ENCODE measurements around the gene CHERP.

The CHERP gene

DNA sequence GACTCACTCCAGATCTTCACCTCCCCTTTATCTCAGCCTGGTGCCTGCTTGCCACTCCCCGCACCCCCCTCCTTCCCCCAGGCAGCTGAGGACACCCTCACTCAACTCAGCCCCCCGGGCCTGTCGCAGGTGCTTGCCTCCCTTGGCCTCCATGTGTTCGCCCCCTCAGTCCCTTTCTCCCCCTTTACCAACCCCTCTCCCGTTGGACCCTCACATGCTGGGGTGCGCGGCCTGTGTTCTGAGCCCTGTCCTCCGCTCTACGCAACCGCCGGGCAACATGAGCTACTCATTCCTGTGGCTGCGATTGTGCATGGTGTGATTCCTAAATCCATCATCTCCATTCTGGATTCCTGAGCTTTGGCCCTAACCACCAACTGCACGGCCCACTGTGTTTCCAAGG lies 5.1 kb downstream of the CHERP start:
- DNase-seq = no peak

- DNase-seq = no peak
These were observed 6.1 kb downstream of the CHERP start for GRCh38 chr19:16536130-16536529.

DNA sequence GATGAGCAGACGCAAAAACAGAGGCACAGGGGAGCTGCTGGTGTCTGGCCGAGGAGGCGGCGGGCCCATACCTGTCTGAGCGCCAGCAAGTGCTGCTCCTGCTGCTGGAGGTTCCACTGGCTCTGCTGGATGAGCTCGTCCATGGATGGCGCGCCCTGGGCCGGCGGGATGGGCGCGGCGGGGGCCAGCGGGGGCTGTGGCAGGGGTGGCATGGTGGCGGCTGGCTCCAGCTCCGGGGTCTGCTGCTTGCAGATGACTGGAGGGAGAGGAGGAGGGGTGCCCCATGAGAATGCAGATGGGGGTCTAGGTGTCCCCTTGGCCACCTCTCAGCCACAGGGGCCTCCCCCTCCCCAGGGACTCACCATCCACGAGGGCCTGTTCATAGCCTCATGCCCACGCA lies 6.9 kb downstream of the CHERP start:
- DNase-seq = no peak

DNA sequence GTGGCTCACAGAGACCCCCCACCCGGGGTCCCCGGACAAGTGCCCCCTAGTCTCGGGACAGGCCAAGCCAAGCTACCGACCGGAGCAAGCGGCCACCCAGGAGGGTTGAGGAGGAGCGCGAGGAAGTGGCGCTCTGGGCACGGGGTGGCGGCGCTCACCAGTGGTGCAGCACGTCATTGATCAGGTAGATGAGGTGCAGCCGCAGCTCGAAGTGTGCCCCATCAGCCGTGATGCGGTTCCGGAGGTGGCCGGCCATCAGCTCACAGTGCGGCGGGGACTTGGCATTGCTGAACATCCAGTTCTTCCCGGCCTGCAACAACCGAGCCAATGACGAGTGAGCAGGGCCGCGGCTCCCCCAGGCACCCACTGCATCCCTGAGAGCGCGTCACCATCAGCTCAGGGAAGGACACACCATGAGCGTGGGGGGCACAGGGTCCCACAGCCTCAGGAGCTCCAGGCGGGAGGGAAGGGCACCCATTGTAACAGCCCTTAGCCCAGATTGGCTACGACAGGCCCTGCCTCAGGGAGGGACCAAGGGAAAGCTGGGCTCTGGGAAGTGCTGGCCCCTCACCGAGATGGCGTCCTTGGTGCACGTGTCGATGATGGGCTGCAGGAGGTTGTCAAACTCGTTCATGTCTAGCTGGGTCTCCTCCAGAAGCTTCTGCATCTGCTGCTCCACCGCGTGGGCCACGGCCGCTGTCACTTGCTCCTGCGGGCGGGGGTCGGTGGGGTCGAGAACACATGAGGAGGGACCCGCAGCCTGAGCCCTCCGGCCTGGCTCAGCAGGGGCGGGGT lies 9.6 kb downstream of the CHERP start:
- no peak for DNase-seq

GRCh38 chr19:16531380-16531669 lies 10.9 kb downstream of the CHERP start:
- no peak for DNase-seq

GRCh38 chr19:16530540-16531379 lies 11.5 kb downstream of the CHERP start:
- no peak for DNase-seq

DNA sequence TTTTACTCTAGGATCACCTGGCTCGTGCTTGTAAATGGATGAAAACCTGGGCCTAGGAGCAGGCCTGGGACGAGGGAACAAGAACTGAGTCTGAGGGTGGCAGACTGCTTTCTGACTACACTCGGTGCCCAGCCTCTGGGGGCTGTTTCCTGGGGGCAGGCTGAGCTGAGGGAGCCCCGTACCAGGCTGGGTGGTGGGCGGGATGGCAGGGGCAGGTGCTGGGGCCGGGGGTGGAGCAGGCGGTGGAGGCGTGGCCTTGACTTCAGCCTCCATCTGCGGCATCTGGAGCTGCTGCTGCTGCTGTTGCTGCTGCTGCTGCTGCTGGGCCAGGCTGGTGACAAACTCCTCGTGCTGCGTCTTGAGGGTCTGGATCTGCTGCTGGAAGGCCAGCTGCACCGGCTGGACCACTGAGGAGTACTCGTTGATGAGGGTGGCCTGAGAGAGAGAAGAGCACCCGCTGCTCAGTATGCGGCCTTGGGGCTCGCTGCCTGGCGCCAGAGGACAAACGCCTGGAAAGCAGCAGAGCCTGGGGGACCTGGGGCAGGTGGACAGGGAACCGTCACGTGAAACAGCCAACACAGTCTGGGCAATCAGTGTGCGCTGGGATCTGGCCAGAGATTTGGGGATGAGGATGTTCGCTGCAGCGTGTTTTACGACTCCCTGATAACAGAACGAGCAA lies 12.6 kb downstream of the CHERP start:
- no peak for DNase-seq

DNA sequence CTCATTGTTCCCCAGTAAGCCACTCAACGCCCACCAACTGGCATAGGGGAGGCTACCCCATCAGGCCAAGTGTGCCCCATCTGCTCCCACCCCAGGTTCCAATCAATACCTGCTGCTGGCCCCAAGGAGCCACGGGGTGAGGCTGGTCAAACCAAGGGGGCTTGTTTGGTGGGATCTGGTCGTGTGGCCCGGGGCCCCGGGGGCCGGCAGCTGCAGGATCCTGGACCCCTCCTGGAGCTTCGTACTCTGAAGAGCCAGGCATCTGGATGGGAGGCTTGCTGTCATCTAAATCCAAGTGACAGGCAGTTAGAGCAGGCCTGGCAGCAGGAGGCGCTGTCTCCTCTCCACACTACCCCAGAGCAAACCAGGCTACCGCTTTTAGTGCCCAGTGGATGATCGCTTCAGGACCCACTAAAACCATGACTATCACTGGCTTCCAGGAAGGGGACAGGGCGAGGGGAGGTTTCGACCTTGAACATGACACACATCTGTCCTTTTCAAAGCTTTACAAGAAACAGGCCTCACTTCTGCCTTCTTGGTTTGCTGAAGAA lies 14.2 kb downstream of the CHERP start:
- no peak for DNase-seq

DNA sequence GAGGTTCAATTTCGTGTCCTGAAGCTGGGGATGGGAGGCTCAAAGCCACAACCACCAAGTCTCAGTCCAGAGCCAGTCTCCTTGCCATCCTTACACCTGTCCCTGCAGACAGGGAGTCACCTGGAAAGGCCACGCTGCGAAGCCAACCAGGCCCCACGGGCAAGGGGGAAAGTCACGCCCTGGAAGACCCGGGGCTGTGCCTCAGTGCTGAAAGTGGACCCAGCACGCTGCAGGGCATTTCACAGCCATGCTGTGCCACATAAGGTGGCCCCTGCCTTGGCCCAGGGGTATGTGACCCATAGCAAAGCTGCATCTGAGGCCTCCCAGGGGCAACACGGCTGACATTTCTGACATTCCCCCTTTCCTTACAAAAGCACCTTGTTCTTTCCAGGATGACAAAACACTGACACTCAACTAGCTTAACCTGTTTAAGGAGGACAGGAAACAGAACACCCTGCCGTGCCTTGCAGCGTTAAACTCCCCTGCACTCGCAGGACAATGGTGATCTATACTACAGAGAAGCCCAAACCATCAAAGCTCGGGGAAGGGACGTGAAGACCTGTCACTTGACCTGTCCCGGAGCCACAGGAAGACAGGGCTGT lies 14.8 kb downstream of the CHERP start:
- no peak for DNase-seq

DNA sequence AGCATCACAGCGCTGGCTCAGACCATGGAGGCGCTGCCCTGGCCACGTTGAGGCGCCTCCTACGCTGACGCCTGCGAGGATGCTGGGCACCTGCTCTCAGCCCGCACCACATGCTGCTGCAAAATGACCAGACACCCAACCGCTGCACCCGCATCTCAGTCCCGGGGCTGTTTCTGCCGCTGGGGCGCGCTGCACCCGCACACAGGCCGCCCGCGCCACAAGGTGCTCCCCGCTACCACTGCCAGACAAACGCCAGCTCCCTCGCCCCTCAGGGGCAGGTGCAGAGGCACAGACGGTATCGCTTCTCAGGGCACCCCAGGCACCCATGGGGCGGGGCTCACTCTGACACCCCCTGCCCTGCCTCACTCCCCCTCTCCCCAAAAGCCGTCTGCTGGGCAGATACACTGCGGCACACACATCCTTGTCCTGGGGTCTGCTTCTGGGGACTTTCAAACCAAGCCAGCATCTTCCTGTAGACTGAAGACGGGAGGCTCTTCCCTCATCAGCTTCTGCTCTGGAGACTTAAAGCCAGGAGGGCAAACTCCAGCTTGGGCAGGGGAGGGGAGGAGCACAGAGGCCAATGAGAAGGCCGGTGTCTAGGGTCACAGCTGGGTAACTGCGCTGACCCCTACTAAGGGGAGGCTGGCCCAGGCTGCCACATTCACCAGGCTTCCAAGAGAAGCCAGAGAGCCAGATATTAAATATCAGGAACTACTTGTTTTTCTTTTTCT lies 16.3 kb downstream of the CHERP start:
- DNase-seq = no peak

GRCh38 chr19:16524991-16525734 lies 17.1 kb downstream of the CHERP start:
- DNase-seq = no peak

DNA sequence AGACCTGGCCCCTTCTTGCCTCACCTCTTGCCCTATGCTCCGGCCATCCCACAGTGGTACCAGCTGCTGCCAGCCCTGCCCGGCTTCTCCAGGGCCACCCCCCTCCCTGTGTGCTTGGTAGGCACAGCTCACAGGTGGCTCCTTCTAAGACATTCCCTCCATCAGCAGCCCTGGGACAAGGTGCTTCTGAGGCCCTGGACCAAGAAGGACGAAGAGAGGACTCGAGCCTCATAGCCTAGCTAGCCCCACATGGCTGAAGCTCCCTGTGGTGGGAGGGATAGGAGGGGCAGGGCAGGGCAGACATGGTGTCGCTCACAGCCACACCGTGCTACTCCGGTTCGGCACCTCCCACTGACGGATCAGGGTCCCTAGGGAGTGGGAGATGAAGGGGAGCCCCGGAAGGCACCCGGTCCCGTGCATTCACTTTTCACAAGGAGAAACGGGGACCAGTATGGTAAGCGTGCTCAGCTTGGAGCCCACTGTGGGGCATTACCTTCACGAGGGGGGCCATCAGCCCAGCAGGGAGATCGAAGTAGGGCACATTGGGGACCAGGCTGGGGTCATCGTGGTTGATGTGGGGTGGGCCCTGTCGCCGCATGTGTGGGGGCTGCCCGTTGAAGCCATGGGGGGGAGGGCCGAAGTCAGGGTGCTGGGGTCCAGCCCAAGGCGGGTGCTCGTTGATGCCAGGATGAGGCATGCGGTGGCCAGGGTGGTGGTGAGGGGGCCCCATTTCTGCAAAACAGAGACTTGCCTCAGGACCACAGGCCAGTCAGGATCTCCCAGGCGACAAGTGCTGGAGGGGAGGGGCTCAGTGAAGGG lies 19.5 kb downstream of the CHERP start:
- DNase-seq = no peak

DNA sequence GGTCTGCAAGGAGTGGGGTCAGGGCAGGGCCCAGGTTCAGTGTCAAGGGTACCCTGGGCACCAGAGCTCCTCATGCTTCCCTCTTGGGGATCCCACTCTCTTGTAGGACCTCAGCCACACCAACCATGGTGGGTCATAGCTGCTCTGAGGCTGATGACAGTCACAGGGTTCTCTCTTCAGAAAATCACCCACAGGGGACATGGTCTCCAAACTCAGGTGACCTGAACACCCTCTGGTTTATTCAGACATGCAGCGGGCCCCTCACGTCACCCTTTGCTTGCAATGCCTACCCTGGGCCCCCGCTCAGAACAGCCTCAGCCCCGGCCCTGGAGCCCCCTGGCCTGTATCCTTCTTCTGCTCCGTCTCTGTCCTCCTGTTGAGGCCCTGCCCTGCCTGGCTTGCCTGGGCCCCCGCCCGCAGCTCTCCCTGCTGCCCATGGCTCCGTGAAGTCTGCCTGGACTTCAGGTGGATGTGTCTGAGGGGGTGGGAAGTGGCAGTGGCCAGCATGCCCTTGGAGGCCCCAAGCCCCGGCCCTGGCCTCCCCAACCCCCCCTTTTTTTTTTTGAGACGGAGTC lies 20.4 kb downstream of the CHERP start:
- no peak for DNase-seq

DNA sequence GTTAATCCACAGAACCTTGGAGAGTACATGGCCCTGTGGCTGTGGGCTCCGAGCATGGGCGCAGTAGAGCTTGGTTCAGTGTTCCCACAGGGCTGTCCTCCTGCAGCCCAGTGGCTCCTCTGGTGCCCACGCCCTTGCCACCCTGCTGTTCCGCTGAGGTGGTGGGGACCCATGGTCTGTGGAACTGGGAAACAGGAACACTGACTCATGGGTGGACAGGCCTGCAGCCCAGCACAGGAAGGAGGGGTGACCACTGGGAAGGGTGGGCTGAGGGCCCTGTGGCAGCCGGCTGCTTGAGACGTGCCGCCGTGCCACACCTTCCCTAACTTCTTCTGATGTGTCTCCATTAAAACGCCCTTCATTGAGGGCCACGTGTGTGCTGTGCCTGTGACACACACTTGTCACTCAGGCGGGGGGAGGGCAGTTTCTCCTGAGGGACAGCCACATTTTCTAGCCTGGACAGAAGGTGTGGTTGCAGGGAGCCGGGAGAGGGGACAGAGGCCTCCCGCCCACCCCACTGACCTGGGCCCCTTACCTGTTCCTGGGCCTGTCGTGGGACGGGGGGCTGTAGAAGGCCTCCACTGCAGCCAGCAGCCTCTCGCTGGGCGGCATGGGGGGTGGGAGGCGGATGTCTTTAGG lies 21.1 kb downstream of the CHERP start:
- no peak for DNase-seq

- no peak for DNase-seq
These were observed 21.9 kb downstream of the CHERP start for GRCh38 chr19:16520074-16520973.

DNA sequence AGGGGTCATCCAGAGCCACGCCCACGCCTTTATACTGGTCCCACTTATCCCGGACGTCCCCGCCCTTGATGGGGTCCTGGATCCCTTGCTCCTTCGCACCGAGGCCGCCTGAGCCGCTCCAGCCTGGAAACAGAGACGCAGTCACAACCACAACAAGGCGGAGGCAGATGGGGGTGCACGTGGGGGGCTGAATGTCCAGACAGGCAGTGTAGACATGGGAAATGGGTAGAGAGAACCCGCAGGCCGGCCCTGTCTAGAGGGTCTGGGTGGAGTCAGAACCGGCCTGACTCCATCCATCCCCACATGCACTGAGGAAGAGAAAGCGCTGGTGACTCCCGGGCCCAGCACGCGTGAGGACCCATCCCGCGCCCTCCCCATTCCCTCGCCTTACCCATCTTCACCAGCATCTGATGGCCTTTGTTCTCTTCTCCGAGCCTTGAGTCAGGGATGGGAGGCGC lies 23.0 kb downstream of the CHERP start:
- DNase-seq = no peak

GRCh38 chr19:16518483-16519229 lies 23.6 kb downstream of the CHERP start:
- no peak for DNase-seq

DNA sequence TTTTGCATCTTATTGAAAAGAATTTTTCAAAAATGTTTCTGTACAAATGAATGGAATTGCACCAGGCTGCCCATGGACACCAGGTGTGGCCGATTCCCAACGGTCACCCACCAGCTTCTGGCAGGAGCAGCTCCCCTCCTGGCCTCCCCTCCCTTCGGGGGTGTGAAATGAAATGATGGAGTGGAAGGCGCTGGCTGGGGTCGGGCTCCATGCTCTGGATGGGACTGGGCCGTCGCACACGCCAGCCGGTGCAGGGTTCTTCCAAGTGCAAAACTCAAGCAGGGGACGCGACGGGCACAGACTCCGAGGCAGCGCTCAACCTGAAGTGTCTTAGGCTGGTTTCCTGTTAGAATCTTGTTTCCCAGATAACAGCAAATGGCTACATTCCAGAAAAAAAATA lies 24.2 kb downstream of the CHERP start:
- no peak for DNase-seq
